ENCODE results near the gene PCMT1.

GRCh38 chr6:149815788-149816187, 66.2 kb downstream of the PCMT1 start:
- no peak for TF ChIP-seq POLR2AphosphoS5 (IDR thresholded peaks at IDR 0.05; ENCODE audit: low read depth, low read length)
- TF ChIP-seq YY1 (IDR thresholded peaks at IDR 0.05; ENCODE audit: low read depth, low read length) = no peak
- no peak for TF ChIP-seq CTCF (IDR thresholded peaks at IDR 0.05; ENCODE audit: control extremely low read depth in 1 of 3, insufficient read depth in 1 of 3, low read depth in 1 of 3, low read length in 3 of 3)
- TF ChIP-seq SAP30 (IDR thresholded peaks at IDR 0.05; ENCODE audit: insufficient read depth, insufficient replicate concordance, low read length) = no peak
- TF ChIP-seq TAF1 (IDR thresholded peaks at IDR 0.05; ENCODE audit: low read depth, low read length) = no peak
- TF ChIP-seq EZH2 (IDR thresholded peaks at IDR 0.05; ENCODE audit: low read depth, low read length, severe bottlenecking) = no peak

Data from H1 (cell line).